ENCODE data around the gene LCP1.

GRCh38 chr13:46127358-46128023, 54.5 kb downstream of the LCP1 start:
- TF ChIP-seq CTCF (IDR thresholded peaks at IDR 0.05; ENCODE audit: insufficient read depth, low read length) (no peak), POLR2AphosphoS5 (IDR thresholded peaks at IDR 0.05; ENCODE audit: low read depth) (peak; percentile 40; the same call in 1 of the 2 replicates), REST (IDR thresholded peaks at IDR 0.05; ENCODE audit: insufficient replicate concordance, low read depth) (no peak), GABPA (IDR thresholded peaks at IDR 0.05; ENCODE audit: low read depth) (no peak)

Data from HL-60 (cell line).